IMR-90 (cell line): ENCODE data around the gene MAP2K5. TPM values are rescaled to one million over a fixed set of nuclear protein-coding genes. Genes with fewer than 3 reads are reported as not detected.
A peak's percentile ranks its signal among the peaks of the same experiment; 100 is the strongest.

Source experiments
- ATAC-seq: fragments of 200-7000 bp; cut with Tn5 transposase; 2 replicates; pipeline ENCODE4 v1.9.1; 2020; ENCODE audit warnings: low read depth, mild to moderate bottlenecking, moderate library complexity
- BruUV-seq: library from RNA; stranded (reverse); fragments of 400-500 nt; replicated peaks from 2 replicates; lab custom pipeline; 2021; lab: Mats Ljungman, UMichigan
- CTCF ChIA-PET: fragments of 300-600 bp; formaldehyde crosslinking; extraction: SDS; loops from one replicate; lab custom pipeline; 2021; ENCODE audit warnings: antibody characterized with exemption; lab: Yijun Ruan, JAX
- POLR2A ChIA-PET: fragments of 300-600 bp; sonication (Branson Sonifier 250); formaldehyde crosslinking; loops from one replicate; lab custom pipeline; 2022; ENCODE audit warnings: antibody characterized with exemption; ENCODE audit not compliant: unreplicated experiment; lab: Charles Lee
- DNase-seq: peaks from one replicate; pipeline ENCODE4 v3.0.0; 2013
- H2AFZ ChIP-seq: replicated peaks from 2 replicates; pipeline ENCODE3; 2013; ENCODE audit warnings: low read length, mild to moderate bottlenecking; ENCODE audit not compliant: poor library complexity
- H2AK5ac ChIP-seq: 2 replicates; pipeline ENCODE4 v1.6.1; 2013; ENCODE audit warnings: low read depth, low read length, inconsistent platforms
- H2AK9ac ChIP-seq: replicated peaks from 2 replicates; pipeline ENCODE3; 2013; ENCODE audit warnings: mild to moderate bottlenecking, low read depth, low read length, moderate library complexity; ENCODE audit not compliant: poor library complexity
- H2BK120ac ChIP-seq: 2 replicates; pipeline ENCODE4 v1.6.1; 2013; ENCODE audit warnings: low read depth, low read length, inconsistent platforms
- H2BK15ac ChIP-seq: 3 replicates; pipeline ENCODE4 v1.6.1; 2013; ENCODE audit warnings: low read depth, low read length, inconsistent platforms
- H2BK20ac ChIP-seq: 2 replicates; pipeline ENCODE4 v1.6.1; 2013; ENCODE audit warnings: low read depth, mild to moderate bottlenecking, inconsistent platforms, low read length, moderate library complexity
- H2BK5ac ChIP-seq: 2 replicates; pipeline ENCODE4 v1.6.1; 2013; ENCODE audit warnings: mild to moderate bottlenecking, low read depth, low read length, inconsistent platforms; ENCODE audit not compliant: poor library complexity, severe bottlenecking
- H3K14ac ChIP-seq: replicated peaks from 2 replicates; pipeline ENCODE4 v1.6.1; 2013; ENCODE audit warnings: low read depth, low read length, inconsistent platforms
- H3K18ac ChIP-seq: 2 replicates; pipeline ENCODE4 v1.6.1; 2013; ENCODE audit warnings: low read depth, low read length, control low read depth
- H3K23ac ChIP-seq: 2 replicates; pipeline ENCODE4 v1.6.1; 2013; ENCODE audit warnings: low read depth, low read length, inconsistent platforms
- H3K27ac ChIP-seq: 2 replicates; pipeline ENCODE4 v1.5.1; 2013; ENCODE audit warnings: mild to moderate bottlenecking, control low read depth, low read length; ENCODE audit not compliant: insufficient read depth
- H3K27me3 ChIP-seq: 2 replicates; pipeline ENCODE4 v1.6.1; 2013; ENCODE audit warnings: low read length; ENCODE audit not compliant: control insufficient read depth, insufficient read depth
- H3K36me3 ChIP-seq: 2 replicates; pipeline ENCODE4 v1.6.1; 2013; ENCODE audit warnings: low read length, mixed read lengths; ENCODE audit not compliant: control insufficient read depth, insufficient read depth
- H3K4ac ChIP-seq: 2 replicates; pipeline ENCODE4 v1.6.1; 2013; ENCODE audit warnings: low read depth, low read length, inconsistent platforms
- H3K4me1 ChIP-seq: 2 replicates; pipeline ENCODE4 v1.6.1; 2013; ENCODE audit warnings: low read length, mixed read lengths; ENCODE audit not compliant: control insufficient read depth, insufficient read depth
- H3K4me2 ChIP-seq: 2 replicates; pipeline ENCODE4 v1.6.1; 2013; ENCODE audit warnings: low read depth, mild to moderate bottlenecking, control low read depth, low read length, moderate library complexity
- H3K4me3 ChIP-seq: 2 replicates; pipeline ENCODE4 v1.5.1; 2013; ENCODE audit warnings: low read depth, mild to moderate bottlenecking, control low read depth, low read length, moderate library complexity; ENCODE audit not compliant: insufficient read depth
- H3K56ac ChIP-seq: 2 replicates; pipeline ENCODE4 v1.6.1; 2013; ENCODE audit warnings: low read length, inconsistent platforms; ENCODE audit not compliant: insufficient read depth; ENCODE audit errors: extremely low read depth
- H3K79me1 ChIP-seq, 2 experiments: 2 replicates each; pipeline ENCODE4 v1.6.1; 2013; ENCODE audit warnings: low read length in 2 of 2, inconsistent platforms in 1 of 2, low read depth in 1 of 2
- H3K9ac ChIP-seq: 2 replicates; pipeline ENCODE4 v1.6.1; 2013; ENCODE audit warnings: low read depth, low read length, control low read depth
- H3K9me1 ChIP-seq: 2 replicates; pipeline ENCODE4 v1.6.1; 2013; ENCODE audit warnings: low read length, inconsistent platforms; ENCODE audit not compliant: insufficient read depth
- H3K9me3 ChIP-seq: 2 replicates; pipeline ENCODE4 v1.6.1; 2013; ENCODE audit warnings: low read length; ENCODE audit not compliant: control insufficient read depth, insufficient read depth
- H4K20me1 ChIP-seq: 2 replicates; pipeline ENCODE4 v1.6.1; 2013; ENCODE audit warnings: low read length, inconsistent platforms; ENCODE audit not compliant: insufficient read depth
- H4K5ac ChIP-seq: 2 replicates; pipeline ENCODE4 v1.6.1; 2013; ENCODE audit warnings: mild to moderate bottlenecking, low read depth, low read length, control low read depth
- H4K8ac ChIP-seq, 2 experiments: 2 replicates each; pipeline ENCODE4 v1.6.1; 2013; ENCODE audit warnings: low read depth in 2 of 2, low read length in 2 of 2, control low read depth in 1 of 2, inconsistent platforms in 1 of 2
- H4K91ac ChIP-seq: 2 replicates; pipeline ENCODE4 v1.6.1; 2013; ENCODE audit warnings: low read depth, low read length, inconsistent platforms; ENCODE audit not compliant: insufficient read depth
- BHLHE40 ChIP-seq: fragments of 150-350 bp; IDR thresholded peaks from 2 replicates; pipeline ENCODE4 v1.6.1; 2016; ENCODE audit warnings: mild to moderate bottlenecking, low read depth, low read length
- CHD1 ChIP-seq: IDR thresholded peaks from 2 replicates; pipeline ENCODE4 v1.6.1; 2012; ENCODE audit warnings: low read depth, low read length, improper control_type of control experiment
- CTCF ChIP-seq: conservative IDR thresholded peaks from 2 replicates; pipeline ENCODE4 v1.5.1; 2012; ENCODE audit warnings: mild to moderate bottlenecking, low read depth, low read length, improper control_type of control experiment
- ELK1 ChIP-seq: fragments of 150-350 bp; IDR thresholded peaks from 2 replicates; pipeline ENCODE4 v1.6.1; 2016; ENCODE audit warnings: low read depth, mild to moderate bottlenecking, low read length, moderate library complexity, borderline replicate concordance
- FOS ChIP-seq: fragments of 150-350 bp; IDR thresholded peaks from 2 replicates; pipeline ENCODE4 v1.6.1; 2016; ENCODE audit warnings: low read depth, low read length
- MAFK ChIP-seq: IDR thresholded peaks from 2 replicates; pipeline ENCODE4 v1.6.1; 2012; ENCODE audit warnings: low read depth, low read length, improper control_type of control experiment
- MAZ ChIP-seq: IDR thresholded peaks from 2 replicates; pipeline ENCODE4 v1.6.1; 2012; ENCODE audit warnings: low read depth, mild to moderate bottlenecking, low read length, improper control_type of control experiment, moderate library complexity, borderline replicate concordance
- MXI1 ChIP-seq: IDR thresholded peaks from 2 replicates; pipeline ENCODE4 v1.6.1; 2012; ENCODE audit warnings: low read depth, mild to moderate bottlenecking, low read length, moderate library complexity, borderline replicate concordance
- NFE2L2 ChIP-seq: fragments of 150-350 bp; IDR thresholded peaks from 2 replicates; pipeline ENCODE4 v1.6.1; 2016; ENCODE audit warnings: low read depth, mild to moderate bottlenecking, low read length
- POLR2A ChIP-seq: IDR thresholded peaks from 2 replicates; pipeline ENCODE4 v1.6.1; 2012; ENCODE audit warnings: mild to moderate bottlenecking, low read depth, low read length
- RAD21 ChIP-seq: IDR thresholded peaks from 2 replicates; pipeline ENCODE4 v1.6.1; 2012; ENCODE audit warnings: low read length, improper control_type of control experiment
- RCOR1 ChIP-seq: IDR thresholded peaks from 2 replicates; pipeline ENCODE4 v1.6.1; 2012; ENCODE audit warnings: mild to moderate bottlenecking, low read length, improper control_type of control experiment; ENCODE audit not compliant: insufficient replicate concordance
- RFX5 ChIP-seq: IDR thresholded peaks from 2 replicates; pipeline ENCODE4 v1.8.0; 2012; ENCODE audit warnings: low read depth, mild to moderate bottlenecking, low read length, moderate library complexity
- SMC3 ChIP-seq: fragments of 150-350 bp; IDR thresholded peaks from 2 replicates; pipeline ENCODE4 v1.6.1; 2016; ENCODE audit warnings: low read depth, mild to moderate bottlenecking, antibody characterized with exemption, low read length, moderate library complexity
- WGBS, 2 experiments: methylation state at CpG; one replicate each; pipeline versions ENCODE4 v1.1.5 to v1.1.7; 2013; ENCODE audit warnings: missing lambda C conversion rate in 2 of 2; ENCODE audit not compliant: insufficient read length in 1 of 2; ENCODE audit errors: extremely low coverage in 2 of 2; 5-methylcytosine and 5-hydroxymethylcytosine counted together
- dilution Hi-C: fragments of 300-500 bp; cut with HindIII; formaldehyde crosslinking; loops from one replicate; pipeline ENCODE4 v1.14.3; 2018; ENCODE audit warnings: low sequenced_read_pairs; ENCODE audit not compliant: unreplicated experiment
- in situ Hi-C: fragments of 300-500 bp; cut with MboI; formaldehyde crosslinking; loops from 3 replicates; pipeline ENCODE4 v1.14.3; 2019; ENCODE audit warnings: low sequenced_read_pairs, inconsistent platforms, mixed read lengths
- intact Hi-C: fragments of 100-400 bp; cut with micrococcal nuclease; formaldehyde crosslinking; loops from 2 replicates; pipeline ENCODE4 v1.10.0; 2022
- polyA plus RNA-seq, 3 experiments: library from polyadenylated mRNA; depleted of rRNA; stranded (reverse); fragments of >200 nt; gene quantifications; 2 replicates each; pipeline ENCODE4 v1.2.3, GENCODE V29; 2012; ENCODE audit warnings: low replicate concordance in 1 of 3
- total RNA-seq: library from RNA; depleted of rRNA; stranded (reverse); fragments of >200 nt; gene quantifications from 2 replicates; pipeline ENCODE4 v1.2.3, GENCODE V29; 2012

Gene MAP2K5
- total and polyA plus RNA-seq, 2 of the 4 experiments (the other 2 are of a cell fraction): 1.6 to 6.1 TPM

- BruUV-seq: no TSS peak
- Histone ChIP-seq H3K9me3 (no peaks in the 10 kb centered on the region), H3K9ac (peak overlapping the region; percentile 16; the same call in 1 of the 2 replicates), H2AK5ac (no peak overlapping the region), H2AFZ (no peak overlapping the region), H3K27me3 (no peaks in the 10 kb centered on the region), H2BK120ac (peak overlapping the region; percentile 26; the same call in 1 of the 2 replicates), H3K4me2 (peak overlapping the region; percentile 64; the same call in 1 of the 2 replicates), H3K23ac (no peak overlapping the region; the same call in 1 of the 2 replicates), H3K79me1 (no peaks in the 10 kb centered on the region), H3K18ac (peak overlapping the region; percentile 88; the same call in 1 of the 2 replicates), H3K4me3 (no peak overlapping the region), H3K4ac (no peak overlapping the region), H4K91ac (no peak overlapping the region), H3K9me1 (peaks cover 5% of the 10 kb centered on the region; the same call in 1 of the 2 replicates), H2BK5ac (no peak overlapping the region), H4K20me1 (no peaks in the 10 kb centered on the region), H3K56ac (no peak overlapping the region), H3K14ac (peak overlapping the region; percentile 74), H2BK15ac (no peak overlapping the region; the same call in 2 of the 3 replicates), H2AK9ac (no peak overlapping the region), H3K4me1 (peaks cover 7% of the 10 kb centered on the region; the same call in 1 of the 2 replicates), H4K5ac (peak overlapping the region; percentile 62; the same call in 1 of the 2 replicates), H3K27ac (peak overlapping the region; percentile 87; the same call in 1 of the 2 replicates), H2BK20ac (no peak overlapping the region), H3K36me3 (no peaks in the 10 kb centered on the region), H4K8ac (0 out of 4 replicates have a peak overlapping the region, but pooled peaks of 1 of the 2 experiments have one; percentile 2)
- peak; percentile 69 for DNase-seq
- peak; percentile 84 for ATAC-seq
- dilution Hi-C loops (no loop called here), in situ Hi-C loops (no loop called here), intact Hi-C loops (no loop called here)
- POLR2A ChIA-PET: no interaction called here
- CTCF ChIA-PET: interaction anchor here (0.6 kb wide), 1 partner anchor 633 kb away, joined by 4 read pairs; no protein-coding TSS in a partner anchor
- WGBS, 2 experiments: no CpG with 5 or more reads among the region's 6 CpGs
- no peak for TF ChIP-seq CHD1
- no peak for TF ChIP-seq MAFK
- TF ChIP-seq FOS: no peak
- no peak for TF ChIP-seq MAZ
- no peak for TF ChIP-seq RFX5
- no peak for TF ChIP-seq RAD21
- TF ChIP-seq RCOR1: no peak
- no peak for TF ChIP-seq BHLHE40
- TF ChIP-seq NFE2L2: no peak
- no peak for TF ChIP-seq POLR2A
- no peak for TF ChIP-seq ELK1
- TF ChIP-seq CTCF: no peak
- TF ChIP-seq MXI1: no peak
- TF ChIP-seq SMC3: no peak
Measured at GRCh38 chr15:67611370-67612369, 69.2 kb downstream of the MAP2K5 start.
